GM18505 (cell line): ENCODE results near the gene ZBTB16.

Source experiments
- ATAC-seq: cut with Tn5 transposase; IDR thresholded peaks from one replicate; pipeline ENCODE4 v1.9.1; 2021; ENCODE audit not compliant: unreplicated experiment
- POLR2A ChIP-seq: IDR thresholded peaks from 4 replicates; pipeline ENCODE4 v1.6.1; 2011; ENCODE audit warnings: borderline replicate concordance; ENCODE audit not compliant: insufficient read depth, insufficient read length; ENCODE audit errors: extremely low read depth

ZBTB16 gene

GRCh38 chr11:114132417-114132816 is 72.9 kb downstream of the ZBTB16 start:
- no peak for TF ChIP-seq POLR2A
- ATAC-seq: no peak

- no peak for ATAC-seq
- no peak for TF ChIP-seq POLR2A
Observed at GRCh38 chr11:114132944-114133394, 73.5 kb downstream of the ZBTB16 start.

DNA sequence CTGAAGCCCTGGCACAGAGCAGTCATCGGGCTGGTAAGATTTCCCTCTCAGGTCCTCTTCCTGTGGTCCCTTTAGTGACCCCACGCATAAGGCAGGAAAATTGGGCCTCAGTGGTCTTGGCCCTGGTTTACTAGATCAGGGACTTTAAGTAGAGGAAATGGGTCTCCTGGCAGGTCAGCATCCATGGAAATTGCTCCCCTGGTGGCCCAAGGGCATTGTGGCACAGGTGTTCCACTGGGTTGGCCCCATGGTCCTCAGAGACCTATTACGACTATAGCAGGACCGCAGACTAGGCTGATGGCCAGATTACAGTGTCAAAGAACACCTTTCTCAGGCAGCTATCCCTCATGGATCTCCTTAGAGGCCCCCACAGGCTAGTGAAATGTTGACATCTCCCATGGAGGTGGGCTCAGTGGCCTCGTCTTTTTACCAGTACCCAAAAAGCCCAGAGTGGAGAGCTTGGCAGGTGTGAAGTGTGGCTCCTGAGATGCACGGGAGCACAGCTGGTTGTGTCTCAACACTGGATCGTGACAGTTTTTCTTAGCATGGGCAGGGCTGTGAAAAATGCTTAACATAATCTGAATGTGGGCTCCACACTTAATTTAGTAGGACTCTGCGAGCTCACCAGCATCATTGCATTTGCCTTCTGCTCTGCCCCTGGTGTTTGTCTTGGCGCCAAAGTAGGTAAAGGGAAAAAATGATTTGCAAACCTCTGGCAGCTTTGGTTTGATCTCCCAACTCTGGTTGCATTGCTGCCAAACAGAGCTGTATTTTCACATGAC is 74.2 kb downstream of the ZBTB16 start:
- TF ChIP-seq POLR2A: no peak
- ATAC-seq: no peak

- ATAC-seq: no peak
- TF ChIP-seq POLR2A: no peak
Observed at GRCh38 chr11:114134870-114135269, 75.4 kb downstream of the ZBTB16 start.

DNA sequence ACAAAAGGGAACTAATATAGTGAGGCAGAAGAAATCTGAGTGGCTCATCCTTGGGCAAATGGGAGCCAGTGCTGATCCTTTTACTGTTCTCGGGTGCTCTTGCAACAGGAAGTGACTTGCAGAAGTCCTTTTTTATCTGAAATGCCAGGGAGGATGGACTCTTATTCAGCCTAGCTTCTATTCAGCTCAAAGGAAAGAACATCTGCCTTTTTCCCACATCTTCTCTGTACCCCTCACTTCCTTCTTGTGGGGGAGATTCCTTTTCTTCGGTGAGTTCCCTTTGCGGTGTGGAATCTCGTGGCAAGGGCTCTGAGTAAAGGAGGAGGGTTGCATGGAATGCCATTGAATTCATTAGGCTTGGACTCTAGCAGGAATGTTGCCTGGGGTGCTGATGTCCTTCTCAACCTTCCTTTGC is 76.2 kb downstream of the ZBTB16 start:
- no peak for ATAC-seq
- no peak for TF ChIP-seq POLR2A

DNA sequence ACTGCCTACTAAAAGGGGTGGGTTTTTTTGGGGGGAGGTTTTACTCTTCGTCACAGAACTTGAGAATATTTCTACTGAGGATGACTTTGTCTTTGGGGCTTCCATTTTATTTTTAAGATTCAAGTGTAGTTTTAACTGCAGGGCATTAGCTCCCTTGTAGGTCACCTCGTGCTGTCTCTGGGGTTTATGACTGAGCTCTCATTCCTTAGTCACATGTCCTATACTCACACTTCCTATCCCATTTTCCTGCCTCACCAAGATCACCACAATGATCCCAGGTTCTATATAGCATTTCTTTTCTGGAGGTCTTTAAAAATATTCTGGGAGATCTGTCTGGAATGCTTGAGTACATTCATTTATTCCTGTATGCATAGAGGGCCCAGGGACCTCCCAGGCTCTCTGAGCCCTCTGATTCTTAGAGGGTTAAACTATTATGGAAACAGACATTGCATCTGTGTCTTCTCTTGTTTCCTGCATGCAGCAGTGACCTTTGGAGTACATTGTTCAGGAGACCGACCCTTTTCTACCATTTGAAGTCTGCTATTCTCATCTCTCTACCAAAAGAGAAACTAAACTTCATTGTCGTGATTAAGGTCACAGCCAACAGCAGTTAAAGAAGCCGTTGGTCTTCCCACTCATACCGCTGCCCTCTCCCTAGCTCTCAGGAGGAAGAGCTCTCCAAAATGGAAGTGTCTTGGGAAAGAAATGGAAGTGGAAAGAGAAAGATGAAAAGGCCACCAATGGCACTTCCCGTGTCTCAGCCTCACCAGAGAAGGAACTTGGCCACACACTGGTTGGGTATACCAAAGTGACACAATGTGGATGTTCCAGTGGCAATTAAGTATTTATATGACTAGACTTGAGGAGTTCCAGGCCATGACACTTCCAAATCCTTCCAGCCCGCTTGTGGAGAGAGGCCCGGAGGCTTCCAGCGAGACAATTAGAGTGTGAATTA is 77.5 kb downstream of the ZBTB16 start:
- no peak for ATAC-seq
- TF ChIP-seq POLR2A: no peak

DNA sequence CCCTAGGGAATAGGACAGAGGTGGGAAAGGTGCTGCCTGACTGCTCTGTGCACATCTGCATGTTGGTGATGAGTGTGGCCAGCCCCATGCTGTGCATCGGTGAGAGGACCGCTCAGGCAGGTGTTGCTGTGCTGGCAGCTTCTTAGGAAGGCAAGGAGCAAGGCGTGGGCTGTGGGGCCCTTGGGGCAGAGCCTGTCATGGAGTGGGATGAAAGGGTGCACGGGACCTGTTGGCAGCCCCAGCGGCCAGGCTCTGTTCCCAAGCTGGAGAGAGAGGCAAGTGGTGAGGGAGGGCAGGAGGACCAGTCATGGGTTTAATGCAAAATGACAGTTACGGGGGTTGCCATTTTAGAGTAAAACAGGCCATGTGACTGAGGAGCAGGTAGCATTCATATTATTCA is 78.3 kb downstream of the ZBTB16 start:
- TF ChIP-seq POLR2A: no peak
- ATAC-seq: no peak

- ATAC-seq: no peak
- no peak for TF ChIP-seq POLR2A
Observed at GRCh38 chr11:114138411-114138810, 78.9 kb downstream of the ZBTB16 start.

DNA sequence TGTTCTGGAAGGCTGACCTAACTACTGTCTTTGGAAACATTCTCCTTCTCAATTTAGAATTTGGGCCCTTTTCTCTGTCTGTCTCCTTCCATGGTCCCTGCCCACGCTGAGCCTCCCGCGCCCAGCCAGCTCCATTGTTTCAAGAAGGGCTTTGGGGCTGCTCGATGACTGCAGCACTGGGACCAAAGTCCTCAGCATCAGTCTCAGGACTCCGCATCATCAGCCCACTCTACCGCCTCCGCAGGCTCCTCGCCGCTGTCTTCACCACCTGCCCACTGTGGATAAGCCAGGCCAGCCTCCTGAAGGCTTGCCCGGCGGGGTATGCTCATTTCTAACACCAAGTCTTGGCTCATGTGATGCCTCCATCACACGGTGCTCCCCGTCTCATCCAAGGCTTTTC is 81.3 kb downstream of the ZBTB16 start:
- TF ChIP-seq POLR2A: no peak
- no peak for ATAC-seq

DNA sequence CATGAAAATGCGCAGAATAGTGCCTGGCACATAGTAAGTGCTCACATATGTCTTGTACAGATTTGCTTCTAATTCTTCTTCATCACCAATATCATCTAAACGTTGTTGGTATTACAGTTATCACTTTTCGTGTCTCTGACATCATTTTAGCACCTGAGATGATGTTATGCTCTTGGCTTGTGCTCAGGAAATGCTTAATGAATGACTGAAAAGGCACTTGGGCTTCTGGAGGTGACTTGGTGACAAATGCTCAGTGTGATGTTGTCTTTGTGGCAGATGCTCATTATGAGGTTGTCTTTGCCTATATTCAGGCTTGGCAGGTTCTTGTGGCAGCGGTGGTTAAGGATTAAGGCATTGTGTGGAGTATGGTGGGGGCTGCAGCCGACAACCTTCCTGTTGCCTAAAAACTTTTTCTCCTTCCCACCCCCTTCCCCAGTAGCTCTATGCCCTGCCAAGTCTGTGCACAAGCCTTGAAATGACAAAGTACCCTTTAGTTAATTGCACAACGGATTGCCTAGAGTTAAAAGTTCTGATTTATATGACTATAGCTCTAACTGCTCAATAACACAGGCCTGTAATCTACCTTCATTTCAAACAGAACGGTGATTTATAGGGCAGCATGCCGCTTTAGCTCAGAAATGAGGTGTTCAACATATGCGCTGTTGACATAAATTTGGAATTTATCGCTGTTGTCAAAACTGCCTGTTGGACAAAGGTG is 82.5 kb downstream of the ZBTB16 start:
- no peak for ATAC-seq
- TF ChIP-seq POLR2A: no peak

DNA sequence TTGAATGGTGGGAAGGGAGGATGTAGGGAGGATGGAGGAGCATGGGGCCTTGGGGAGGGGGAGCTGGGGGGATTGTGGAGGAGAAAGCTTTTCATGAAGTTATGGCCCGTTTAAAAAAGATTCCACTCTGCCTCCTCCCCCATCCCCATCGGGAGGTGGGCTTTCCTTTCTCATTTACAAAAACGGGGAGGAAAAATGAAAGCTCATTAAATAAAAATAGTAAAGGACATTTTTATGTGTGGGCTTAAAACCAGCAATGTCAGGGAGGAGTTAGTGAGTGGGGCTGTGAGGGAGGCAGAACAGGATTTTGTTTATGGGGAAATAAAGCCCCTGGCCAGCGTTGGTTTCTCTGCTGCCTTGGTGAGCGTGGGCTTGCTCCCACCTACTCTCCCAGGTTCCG is 83.2 kb downstream of the ZBTB16 start:
- TF ChIP-seq POLR2A: no peak
- no peak for ATAC-seq

- no peak for ATAC-seq
Observed at GRCh38 chr11:114145166-114145775, 85.8 kb downstream of the ZBTB16 start.

More at GRCh38 chr11:114145166-114145775, 85.8 kb downstream of the ZBTB16 start:
- no peak for TF ChIP-seq POLR2A
